ENCODE results near the gene PPP2R5B. TPM values are rescaled to one million over a fixed set of nuclear protein-coding genes. Genes with fewer than 3 reads are reported as not detected.

The PPP2R5B gene
- total RNA-seq, 1 experiment from 2014 or later = 8.7 TPM

DNA sequence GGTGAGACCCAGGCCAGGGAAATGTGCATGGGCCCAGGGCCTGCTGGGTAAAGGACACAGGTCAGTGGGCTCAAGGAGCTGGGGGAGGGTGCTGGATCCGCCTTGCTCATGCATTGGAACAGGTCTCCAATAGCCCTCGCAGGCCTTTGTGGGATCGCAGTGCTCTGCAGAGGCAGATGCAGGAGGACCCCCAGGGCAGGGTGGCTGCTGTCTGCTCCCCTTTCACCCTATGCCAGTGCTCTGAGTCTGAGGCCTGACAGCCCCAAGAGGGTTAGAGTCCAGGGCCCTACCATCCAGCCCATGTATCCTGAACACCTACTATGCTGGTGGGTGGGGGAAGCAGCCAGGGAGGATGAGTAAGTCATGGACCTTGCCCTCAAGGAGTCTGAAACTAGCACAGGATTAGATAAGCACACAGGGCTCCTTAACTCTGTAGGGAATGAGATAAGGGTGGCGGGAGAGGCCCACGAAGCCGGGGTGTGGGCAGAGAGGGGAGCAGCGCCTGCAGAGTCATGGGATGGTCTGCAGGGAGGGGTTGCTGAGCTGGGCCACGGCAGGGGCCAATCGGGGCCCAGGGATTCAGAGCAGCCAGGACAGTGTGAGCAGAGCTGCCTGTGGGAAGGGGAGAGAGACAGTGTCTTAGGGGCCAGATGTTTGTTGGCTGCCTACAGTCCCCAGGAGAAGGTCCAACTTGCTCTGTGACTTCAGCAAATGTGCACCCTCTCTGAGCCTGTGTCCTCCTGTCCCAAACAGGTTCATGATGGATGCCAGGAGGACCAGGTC is 35.6 kb upstream of the PPP2R5B start:
- POLR2A ChIA-PET = interaction anchor here (0.8 to 2.4 kb wide), 2 partner anchors 10 to 110 kb away, joined by 3 to 10 read pairs; partner anchors contain the start of gene SF1
- no peaks in the 10 kb centered on the region for H3K36me3 Mint-ChIP-seq
- peaks cover 14% of the 10 kb centered on the region for H3K4me1 Mint-ChIP-seq
- ATAC-seq (peak; percentile 36), DNase-seq (ENCODE audit: low spot score) (no peak)
- no peak overlapping the region for H3K4me3 Mint-ChIP-seq
- no peaks in the 10 kb centered on the region for H3K27me3 Mint-ChIP-seq (ENCODE audit: low read depth)
- H3K9me3 Mint-ChIP-seq = no peaks in the 10 kb centered on the region
- no peak for TF ChIP-seq FOXP1 (CRISPR knock-in tag; IDR thresholded peaks at IDR 0.05; ENCODE audit: borderline replicate concordance)
- CTCF ChIA-PET = interaction anchor here (0.7 to 22.9 kb wide), 22 partner anchors 8 to 228 kb away, joined by 3 to 372 read pairs (median 6); partner anchors contain the start of genes ARL2, BATF2, CDC42BPG and EHD1
- no peak overlapping the region for H3K27ac Mint-ChIP-seq

DNA sequence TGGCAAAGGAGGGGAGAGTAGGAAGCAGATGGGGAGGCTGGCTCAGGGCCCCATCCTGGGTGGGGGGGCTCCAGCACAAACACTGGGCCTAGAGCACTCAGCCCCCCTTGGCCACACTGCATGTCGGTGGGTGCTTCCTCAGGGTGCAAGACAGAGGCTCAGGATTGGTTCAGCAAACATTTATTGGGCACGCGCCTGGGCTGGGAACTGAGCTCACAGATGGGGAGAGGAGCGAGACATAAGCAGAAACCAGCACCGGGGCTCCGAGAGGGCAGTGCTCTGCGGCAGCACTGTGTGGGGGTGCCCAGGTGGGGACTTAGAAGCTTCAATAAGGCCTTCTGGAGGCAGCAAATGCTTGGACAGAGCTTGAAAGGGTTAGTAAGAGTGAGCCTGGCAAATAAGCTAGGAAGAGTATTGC is 34.0 kb upstream of the PPP2R5B start:
- Mint-ChIP-seq H3K9me3 (no peaks in the 10 kb centered on the region), H3K27me3 (ENCODE audit: low read depth) (no peaks in the 10 kb centered on the region), H3K27ac (no peak overlapping the region), H3K36me3 (no peaks in the 10 kb centered on the region), H3K4me1 (peaks cover 17% of the 10 kb centered on the region), H3K4me3 (no peak overlapping the region)
- TF ChIP-seq, protein P1, sequence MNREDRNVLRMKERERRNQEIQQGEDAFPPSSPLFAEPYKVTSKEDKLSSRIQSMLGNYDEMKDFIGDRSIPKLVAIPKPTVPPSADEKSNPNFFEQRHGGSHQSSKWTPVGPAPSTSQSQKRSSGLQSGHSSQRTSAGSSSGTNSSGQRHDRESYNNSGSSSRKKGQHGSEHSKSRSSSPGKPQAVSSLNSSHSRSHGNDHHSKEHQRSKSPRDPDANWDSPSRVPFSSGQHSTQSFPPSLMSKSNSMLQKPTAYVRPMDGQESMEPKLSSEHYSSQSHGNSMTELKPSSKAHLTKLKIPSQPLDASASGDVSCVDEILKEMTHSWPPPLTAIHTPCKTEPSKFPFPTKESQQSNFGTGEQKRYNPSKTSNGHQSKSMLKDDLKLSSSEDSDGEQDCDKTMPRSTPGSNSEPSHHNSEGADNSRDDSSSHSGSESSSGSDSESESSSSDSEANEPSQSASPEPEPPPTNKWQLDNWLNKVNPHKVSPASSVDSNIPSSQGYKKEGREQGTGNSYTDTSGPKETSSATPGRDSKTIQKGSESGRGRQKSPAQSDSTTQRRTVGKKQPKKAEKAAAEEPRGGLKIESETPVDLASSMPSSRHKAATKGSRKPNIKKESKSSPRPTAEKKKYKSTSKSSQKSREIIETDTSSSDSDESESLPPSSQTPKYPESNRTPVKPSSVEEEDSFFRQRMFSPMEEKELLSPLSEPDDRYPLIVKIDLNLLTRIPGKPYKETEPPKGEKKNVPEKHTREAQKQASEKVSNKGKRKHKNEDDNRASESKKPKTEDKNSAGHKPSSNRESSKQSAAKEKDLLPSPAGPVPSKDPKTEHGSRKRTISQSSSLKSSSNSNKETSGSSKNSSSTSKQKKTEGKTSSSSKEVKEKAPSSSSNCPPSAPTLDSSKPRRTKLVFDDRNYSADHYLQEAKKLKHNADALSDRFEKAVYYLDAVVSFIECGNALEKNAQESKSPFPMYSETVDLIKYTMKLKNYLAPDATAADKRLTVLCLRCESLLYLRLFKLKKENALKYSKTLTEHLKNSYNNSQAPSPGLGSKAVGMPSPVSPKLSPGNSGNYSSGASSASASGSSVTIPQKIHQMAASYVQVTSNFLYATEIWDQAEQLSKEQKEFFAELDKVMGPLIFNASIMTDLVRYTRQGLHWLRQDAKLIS (CRISPR knock-in tag; IDR thresholded peaks at IDR 0.05; ENCODE audit: borderline replicate concordance) = no peak
- TF ChIP-seq, protein P2, sequence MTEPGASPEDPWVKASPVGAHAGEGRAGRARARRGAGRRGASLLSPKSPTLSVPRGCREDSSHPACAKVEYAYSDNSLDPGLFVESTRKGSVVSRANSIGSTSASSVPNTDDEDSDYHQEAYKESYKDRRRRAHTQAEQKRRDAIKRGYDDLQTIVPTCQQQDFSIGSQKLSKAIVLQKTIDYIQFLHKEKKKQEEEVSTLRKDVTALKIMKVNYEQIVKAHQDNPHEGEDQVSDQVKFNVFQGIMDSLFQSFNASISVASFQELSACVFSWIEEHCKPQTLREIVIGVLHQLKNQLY (CRISPR knock-in tag; IDR thresholded peaks at IDR 0.05) = no peak
- no peak for TF ChIP-seq CBFB (CRISPR knock-in tag; IDR thresholded peaks at IDR 0.05; ENCODE audit: low read depth)
- no peak for TF ChIP-seq ATF1 (CRISPR knock-in tag; IDR thresholded peaks at IDR 0.05)
- no peak for TF ChIP-seq MXD4 (CRISPR knock-in tag; IDR thresholded peaks at IDR 0.05; ENCODE audit: borderline replicate concordance)
- no peak for TF ChIP-seq ZNF671 (CRISPR knock-in tag; IDR thresholded peaks at IDR 0.05)
- no peak for ATAC-seq
- no peak for DNase-seq (ENCODE audit: low spot score)
- ChIA-PET POLR2A (no interaction called here), CTCF (interaction anchor here (0.8 to 22.9 kb wide), 5 partner anchors 14 to 124 kb away, joined by 3 to 372 read pairs (median 47); partner anchors contain the start of genes ARL2, BATF2, CDC42BPG and EHD1)

DNA sequence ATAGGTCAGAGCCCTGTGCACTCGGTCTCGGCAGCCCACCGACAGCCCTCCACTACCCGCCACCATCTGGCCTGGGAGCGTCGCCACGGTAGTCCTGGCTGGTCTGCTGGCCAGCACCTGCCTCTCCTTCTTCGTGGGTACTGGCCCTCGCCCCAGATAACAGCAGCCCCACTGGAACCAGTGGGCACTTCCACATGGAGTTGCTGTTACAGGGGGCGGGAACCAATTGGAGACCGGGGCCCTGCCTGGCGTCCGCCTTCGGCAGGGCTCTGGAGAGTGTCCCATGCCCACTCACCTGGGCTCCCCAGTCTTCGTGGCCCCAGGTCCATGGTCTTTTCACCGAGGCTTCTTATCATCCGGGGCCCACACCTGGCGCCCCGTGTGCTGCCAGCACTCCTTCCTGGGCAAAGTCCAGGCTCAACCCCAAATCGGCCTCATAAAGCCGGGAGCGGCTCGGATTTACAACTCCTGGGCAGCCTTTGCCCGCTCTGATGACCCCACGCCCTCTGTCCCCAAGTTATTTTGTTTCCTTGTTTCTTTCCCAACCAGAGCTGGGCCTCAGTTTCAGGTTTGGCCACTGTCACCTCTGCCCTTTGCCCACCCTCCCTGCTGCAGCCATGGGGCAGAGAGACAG is 33.2 kb upstream of the PPP2R5B start:
- no peak overlapping the region for H3K4me3 Mint-ChIP-seq
- ChIA-PET POLR2A (no interaction called here), CTCF (interaction anchor here (1.5 to 22.9 kb wide), 3 partner anchors 14 to 44 kb away, joined by 3 to 372 read pairs (median 104); partner anchors contain the start of genes CDC42BPG and EHD1)
- TF ChIP-seq, protein P3, sequence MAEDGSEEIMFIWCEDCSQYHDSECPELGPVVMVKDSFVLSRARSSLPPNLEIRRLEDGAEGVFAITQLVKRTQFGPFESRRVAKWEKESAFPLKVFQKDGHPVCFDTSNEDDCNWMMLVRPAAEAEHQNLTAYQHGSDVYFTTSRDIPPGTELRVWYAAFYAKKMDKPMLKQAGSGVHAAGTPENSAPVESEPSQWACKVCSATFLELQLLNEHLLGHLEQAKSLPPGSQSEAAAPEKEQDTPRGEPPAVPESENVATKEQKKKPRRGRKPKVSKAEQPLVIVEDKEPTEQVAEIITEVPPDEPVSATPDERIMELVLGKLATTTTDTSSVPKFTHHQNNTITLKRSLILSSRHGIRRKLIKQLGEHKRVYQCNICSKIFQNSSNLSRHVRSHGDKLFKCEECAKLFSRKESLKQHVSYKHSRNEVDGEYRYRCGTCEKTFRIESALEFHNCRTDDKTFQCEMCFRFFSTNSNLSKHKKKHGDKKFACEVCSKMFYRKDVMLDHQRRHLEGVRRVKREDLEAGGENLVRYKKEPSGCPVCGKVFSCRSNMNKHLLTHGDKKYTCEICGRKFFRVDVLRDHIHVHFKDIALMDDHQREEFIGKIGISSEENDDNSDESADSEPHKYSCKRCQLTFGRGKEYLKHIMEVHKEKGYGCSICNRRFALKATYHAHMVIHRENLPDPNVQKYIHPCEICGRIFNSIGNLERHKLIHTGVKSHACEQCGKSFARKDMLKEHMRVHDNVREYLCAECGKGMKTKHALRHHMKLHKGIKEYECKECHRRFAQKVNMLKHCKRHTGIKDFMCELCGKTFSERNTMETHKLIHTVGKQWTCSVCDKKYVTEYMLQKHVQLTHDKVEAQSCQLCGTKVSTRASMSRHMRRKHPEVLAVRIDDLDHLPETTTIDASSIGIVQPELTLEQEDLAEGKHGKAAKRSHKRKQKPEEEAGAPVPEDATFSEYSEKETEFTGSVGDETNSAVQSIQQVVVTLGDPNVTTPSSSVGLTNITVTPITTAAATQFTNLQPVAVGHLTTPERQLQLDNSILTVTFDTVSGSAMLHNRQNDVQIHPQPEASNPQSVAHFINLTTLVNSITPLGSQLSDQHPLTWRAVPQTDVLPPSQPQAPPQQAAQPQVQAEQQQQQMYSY (CRISPR knock-in tag; IDR thresholded peaks at IDR 0.05) = no peak
- TF ChIP-seq NR2C2 (CRISPR knock-in tag; IDR thresholded peaks at IDR 0.05) (no peak), ZNF423 (CRISPR knock-in tag; IDR thresholded peaks at IDR 0.05) (no peak), ZNF138 (CRISPR knock-in tag; conservative IDR thresholded peaks at IDR 0.05) (no peak), JAZF1 (CRISPR knock-in tag; IDR thresholded peaks at IDR 0.05) (no peak), PRRX2 (CRISPR knock-in tag; IDR thresholded peaks at IDR 0.05) (no peak), ZNF317 (CRISPR knock-in tag; IDR thresholded peaks at IDR 0.05; ENCODE audit: borderline replicate concordance, low read depth) (no peak)
- TF ChIP-seq, protein P4, sequence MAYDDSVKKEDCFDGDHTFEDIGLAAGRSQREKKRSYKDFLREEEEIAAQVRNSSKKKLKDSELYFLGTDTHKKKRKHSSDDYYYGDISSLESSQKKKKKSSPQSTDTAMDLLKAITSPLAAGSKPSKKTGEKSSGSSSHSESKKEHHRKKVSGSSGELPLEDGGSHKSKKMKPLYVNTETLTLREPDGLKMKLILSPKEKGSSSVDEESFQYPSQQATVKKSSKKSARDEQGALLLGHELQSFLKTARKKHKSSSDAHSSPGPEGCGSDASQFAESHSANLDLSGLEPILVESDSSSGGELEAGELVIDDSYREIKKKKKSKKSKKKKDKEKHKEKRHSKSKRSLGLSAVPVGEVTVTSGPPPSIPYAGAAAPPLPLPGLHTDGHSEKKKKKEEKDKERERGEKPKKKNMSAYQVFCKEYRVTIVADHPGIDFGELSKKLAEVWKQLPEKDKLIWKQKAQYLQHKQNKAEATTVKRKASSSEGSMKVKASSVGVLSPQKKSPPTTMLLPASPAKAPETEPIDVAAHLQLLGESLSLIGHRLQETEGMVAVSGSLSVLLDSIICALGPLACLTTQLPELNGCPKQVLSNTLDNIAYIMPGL (CRISPR knock-in tag; IDR thresholded peaks at IDR 0.05) = no peak
- TF ChIP-seq, protein P5, sequence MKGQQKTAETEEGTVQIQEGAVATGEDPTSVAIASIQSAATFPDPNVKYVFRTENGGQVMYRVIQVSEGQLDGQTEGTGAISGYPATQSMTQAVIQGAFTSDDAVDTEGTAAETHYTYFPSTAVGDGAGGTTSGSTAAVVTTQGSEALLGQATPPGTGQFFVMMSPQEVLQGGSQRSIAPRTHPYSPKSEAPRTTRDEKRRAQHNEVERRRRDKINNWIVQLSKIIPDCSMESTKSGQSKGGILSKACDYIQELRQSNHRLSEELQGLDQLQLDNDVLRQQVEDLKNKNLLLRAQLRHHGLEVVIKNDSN (CRISPR knock-in tag; IDR thresholded peaks at IDR 0.05) = no peak
- TF ChIP-seq, protein P6, sequence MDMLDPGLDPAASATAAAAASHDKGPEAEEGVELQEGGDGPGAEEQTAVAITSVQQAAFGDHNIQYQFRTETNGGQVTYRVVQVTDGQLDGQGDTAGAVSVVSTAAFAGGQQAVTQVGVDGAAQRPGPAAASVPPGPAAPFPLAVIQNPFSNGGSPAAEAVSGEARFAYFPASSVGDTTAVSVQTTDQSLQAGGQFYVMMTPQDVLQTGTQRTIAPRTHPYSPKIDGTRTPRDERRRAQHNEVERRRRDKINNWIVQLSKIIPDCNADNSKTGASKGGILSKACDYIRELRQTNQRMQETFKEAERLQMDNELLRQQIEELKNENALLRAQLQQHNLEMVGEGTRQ (CRISPR knock-in tag; IDR thresholded peaks at IDR 0.05) = no peak

More for the DNA sequence above, 33.2 kb upstream of the PPP2R5B start:
- no peak overlapping the region for H3K27ac Mint-ChIP-seq
- no peaks in the 10 kb centered on the region for H3K36me3 Mint-ChIP-seq
- no peak for ATAC-seq
- no peaks in the 10 kb centered on the region for H3K9me3 Mint-ChIP-seq
- DNase-seq (ENCODE audit: low spot score) = no peak
- H3K4me1 Mint-ChIP-seq = peaks cover 17% of the 10 kb centered on the region
- no peaks in the 10 kb centered on the region for H3K27me3 Mint-ChIP-seq (ENCODE audit: low read depth)
